Esophagus muscularis mucosa (tissue), 4 donors: Measurements from ENCODE around the gene WDR59. TPM values are rescaled to one million over a fixed set of nuclear protein-coding genes. Genes with fewer than 3 reads are reported as not detected.

ENCODE experiments used
- DNase-seq: peaks from one replicate; pipeline ENCODE4 v3.0.0-alpha.2; 2017; ENCODE audit errors: extremely low spot score
- H3K27ac ChIP-seq, 4 donors: fragments of 200-600 bp; sonication (generic); replicated peaks in 1 of 4; 1 replicate in 3 of 4; 2 replicates in 1 of 4; pipeline ENCODE4 v1.5.1; 2016 to 2019; ENCODE audit warnings: mild to moderate bottlenecking in 1 of 4
- H3K27me3 ChIP-seq, 4 donors: fragments of 200-600 bp; sonication (generic); one replicate each; pipeline versions ENCODE4 v1.5.1 to v1.6.0; 2016 to 2019
- H3K36me3 ChIP-seq, 4 donors: fragments of 200-600 bp; sonication (generic); one replicate each; pipeline ENCODE4 v1.5.1; 2016 to 2019
- H3K4me1 ChIP-seq, 4 donors: fragments of 200-600 bp; sonication (generic); one replicate each; pipeline ENCODE4 v1.5.1; 2016 to 2019
- H3K4me3 ChIP-seq, 4 donors: fragments of 200-600 bp; sonication (generic); 1 replicate in 2 of 4; 2 replicates in 2 of 4; pipeline ENCODE4 v1.5.1; 2016 to 2019; ENCODE audit warnings: mild to moderate bottlenecking in 4 of 4, moderate library complexity in 1 of 4
- H3K9me3 ChIP-seq, 4 donors: fragments of 200-600 bp; sonication (generic); 1 replicate in 3 of 4; 2 replicates in 1 of 4; pipeline ENCODE4 v1.5.1; 2016 to 2019
- EP300 ChIP-seq: sonication (generic); formaldehyde crosslinking; IDR thresholded peaks from one replicate; pipeline ENCODE4 v1.6.1; 2017; ENCODE audit warnings: antibody characterized with exemption
- POLR2A ChIP-seq: fragments of 450-650 bp; IDR thresholded peaks from one replicate; pipeline ENCODE4 v1.6.1; 2017; ENCODE audit warnings: antibody characterized with exemption, moderate library complexity, mild to moderate bottlenecking, low read depth
- POLR2AphosphoS5 ChIP-seq, 2 donors: sonication (generic); formaldehyde crosslinking; IDR thresholded peaks; one replicate each; pipeline ENCODE4 v1.6.1; 2017; ENCODE audit warnings: antibody characterized with exemption in 2 of 2
- WGBS: methylation state at CpG from one replicate; pipeline ENCODE4 v1.1.5; 2018; 5-methylcytosine and 5-hydroxymethylcytosine counted together
- intact Hi-C: fragments of 100-400 bp; cut with DNase I; formaldehyde crosslinking; loops from one replicate; pipeline ENCODE4 v1.15.1; 2023
- total RNA-seq, 4 donors: library from RNA; depleted of rRNA; stranded (reverse); fragments of >200 nt; gene quantifications; one replicate each; pipeline versions ENCODE4 v1.1.0 to v1.2.1, GENCODE V29; 2016
- TF ChIP-seq, protein P1 (sequence below), 3 experiments: fragments of 200-600 bp in 2 of 3; fragments of 450-650 bp in 1 of 3; sonication (generic) in 2 of 3; IDR thresholded peaks; one replicate each; pipeline ENCODE4 v1.5.1; 2017 to 2019; ENCODE audit warnings: antibody characterized with exemption in 3 of 3, mild to moderate bottlenecking in 2 of 3, moderate library complexity in 1 of 3

The WDR59 gene
- total RNA-seq, 4 donors from 2014 or later = 15.7 to 27.2 (median 18.6) TPM

DNA sequence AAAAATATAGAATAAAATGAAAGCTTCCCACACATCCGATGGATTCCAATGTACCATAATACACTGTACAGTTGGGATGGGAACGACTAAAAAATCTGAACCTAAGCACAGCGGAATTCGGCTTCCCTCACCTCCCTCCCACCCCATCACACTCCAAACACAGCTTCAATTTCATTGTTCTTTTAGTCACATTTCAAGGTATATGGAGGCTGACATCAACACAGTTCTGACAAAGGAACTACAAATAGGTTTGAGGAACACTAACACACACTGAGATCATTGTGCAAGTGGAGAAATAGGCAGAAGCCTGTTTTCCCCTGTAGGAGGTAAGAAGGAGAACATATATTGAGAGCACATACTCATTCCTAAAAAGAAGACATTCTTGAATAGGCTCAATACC lies 85.1 kb downstream of the WDR59 start:
- intact Hi-C loops = no loop called here
- WGBS = 99% methylated on average over 4 of the region's 4 CpGs
- H3K27ac ChIP-seq = no peak overlapping the region
- no peaks in the 10 kb centered on the region for H3K27me3 ChIP-seq
- TF ChIP-seq, protein P1, sequence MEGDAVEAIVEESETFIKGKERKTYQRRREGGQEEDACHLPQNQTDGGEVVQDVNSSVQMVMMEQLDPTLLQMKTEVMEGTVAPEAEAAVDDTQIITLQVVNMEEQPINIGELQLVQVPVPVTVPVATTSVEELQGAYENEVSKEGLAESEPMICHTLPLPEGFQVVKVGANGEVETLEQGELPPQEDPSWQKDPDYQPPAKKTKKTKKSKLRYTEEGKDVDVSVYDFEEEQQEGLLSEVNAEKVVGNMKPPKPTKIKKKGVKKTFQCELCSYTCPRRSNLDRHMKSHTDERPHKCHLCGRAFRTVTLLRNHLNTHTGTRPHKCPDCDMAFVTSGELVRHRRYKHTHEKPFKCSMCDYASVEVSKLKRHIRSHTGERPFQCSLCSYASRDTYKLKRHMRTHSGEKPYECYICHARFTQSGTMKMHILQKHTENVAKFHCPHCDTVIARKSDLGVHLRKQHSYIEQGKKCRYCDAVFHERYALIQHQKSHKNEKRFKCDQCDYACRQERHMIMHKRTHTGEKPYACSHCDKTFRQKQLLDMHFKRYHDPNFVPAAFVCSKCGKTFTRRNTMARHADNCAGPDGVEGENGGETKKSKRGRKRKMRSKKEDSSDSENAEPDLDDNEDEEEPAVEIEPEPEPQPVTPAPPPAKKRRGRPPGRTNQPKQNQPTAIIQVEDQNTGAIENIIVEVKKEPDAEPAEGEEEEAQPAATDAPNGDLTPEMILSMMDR (IDR thresholded peaks at IDR 0.05) = no peak
- TF ChIP-seq EP300 = no peak
- no peak for TF ChIP-seq POLR2A
- no peak for TF ChIP-seq POLR2AphosphoS5 (IDR thresholded peaks at IDR 0.05)
- no peak overlapping the region for H3K4me3 ChIP-seq
- peaks cover 0 to 17% (median 9%) of the 10 kb centered on the region in 4 donors for H3K4me1 ChIP-seq
- peaks cover 0 to 66% (median 41%) of the 10 kb centered on the region in 4 donors for H3K36me3 ChIP-seq
- no peaks in the 10 kb centered on the region for H3K9me3 ChIP-seq
- no peak for DNase-seq

DNA sequence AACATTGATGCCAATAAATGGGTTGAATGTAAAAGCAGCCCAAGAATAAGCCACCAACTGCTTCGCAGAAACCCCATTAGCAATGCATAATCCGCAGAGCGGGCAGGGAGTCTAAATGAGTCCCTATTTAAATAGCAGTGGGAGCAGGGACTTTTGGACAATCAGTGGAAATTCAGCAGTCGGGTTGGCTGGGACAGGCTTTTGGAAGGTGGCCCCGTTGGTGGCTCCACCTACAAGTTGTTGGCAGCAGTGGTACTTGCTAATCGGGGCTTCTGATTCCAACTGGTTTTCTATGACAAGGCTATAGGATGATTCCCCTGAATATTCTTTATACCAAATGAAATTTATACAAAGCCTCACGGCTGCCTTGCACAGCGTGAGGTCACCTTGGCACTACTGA lies 86.3 kb downstream of the WDR59 start:
- Histone ChIP-seq H3K9me3 (no peaks in the 10 kb centered on the region), H3K4me3 (no peak overlapping the region), H3K4me1 (peaks cover 0 to 13% (median 7%) of the 10 kb centered on the region in 4 donors), H3K27ac (no peak overlapping the region), H3K36me3 (peaks cover 0 to 66% (median 42%) of the 10 kb centered on the region in 4 donors), H3K27me3 (no peaks in the 10 kb centered on the region)
- WGBS = 91% methylated on average over 8 of the region's 8 CpGs
- no peak for DNase-seq
- TF ChIP-seq EP300 (no peak), POLR2AphosphoS5 (IDR thresholded peaks at IDR 0.05) (no peak), POLR2A (no peak)
- TF ChIP-seq, protein P1 (IDR thresholded peaks at IDR 0.05) = no peak
- intact Hi-C loops = no loop called here

DNA sequence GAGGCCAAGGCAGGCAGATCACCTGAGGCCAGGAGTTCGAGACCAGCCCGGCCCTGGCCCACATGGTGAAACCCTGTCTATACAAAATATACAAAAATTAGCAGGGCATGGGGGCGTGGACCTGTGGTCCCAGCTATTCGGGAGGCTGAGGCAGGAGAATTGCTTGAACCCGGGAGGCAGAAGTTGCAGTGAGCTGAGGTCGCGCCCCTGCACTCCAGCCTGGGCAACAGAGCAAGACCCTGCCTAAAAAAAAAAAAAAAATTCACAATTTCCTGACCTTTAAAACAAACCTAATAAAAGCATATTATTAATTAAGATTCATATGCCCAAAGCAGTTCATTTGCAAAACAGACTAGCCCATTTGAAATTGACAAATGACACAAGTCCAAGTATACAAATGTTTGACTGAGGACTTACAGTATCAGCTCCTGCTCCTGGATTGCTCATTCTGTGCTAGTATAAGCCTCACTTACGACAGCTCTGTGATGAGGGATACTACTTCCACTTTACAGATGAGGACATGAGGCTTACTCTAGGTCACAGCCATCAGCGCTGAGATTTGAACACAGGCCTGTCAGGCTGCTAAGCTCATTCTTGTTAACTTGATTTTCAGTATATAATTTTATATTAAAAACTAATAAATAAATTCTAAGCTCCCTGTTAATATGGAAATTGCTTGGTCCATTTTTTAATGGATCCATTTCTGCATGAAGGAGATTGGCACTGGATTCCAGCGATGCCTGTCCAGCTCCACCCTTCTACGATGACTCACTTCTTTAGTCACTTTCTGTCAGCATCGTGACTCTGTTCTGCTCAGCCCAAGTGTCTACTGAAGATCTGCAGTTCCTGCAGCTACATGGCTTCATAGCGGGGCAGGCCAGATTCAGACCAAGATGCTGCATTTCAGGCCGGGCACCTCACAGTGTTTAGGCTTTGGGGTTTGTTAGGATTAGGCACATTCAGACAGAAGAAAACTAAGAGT lies 88.2 kb downstream of the WDR59 start:
- no peaks in the 10 kb centered on the region for H3K9me3 ChIP-seq
- no peak overlapping the region for H3K4me3 ChIP-seq
- 88% methylated on average over 14 of the region's 14 CpGs for WGBS
- intact Hi-C loops = no loop called here
- H3K27me3 ChIP-seq = no peaks in the 10 kb centered on the region
- H3K4me1 ChIP-seq = peaks cover 0 to 3% (median 0%) of the 10 kb centered on the region in 4 donors
- H3K36me3 ChIP-seq = peaks cover 19 to 79% (median 60%) of the 10 kb centered on the region in 4 donors
- no peak for TF ChIP-seq EP300
- no peak for TF ChIP-seq POLR2AphosphoS5 (IDR thresholded peaks at IDR 0.05)
- no peak for TF ChIP-seq POLR2A
- TF ChIP-seq, protein P1 (IDR thresholded peaks at IDR 0.05) = no peak
- DNase-seq = no peak
- H3K27ac ChIP-seq = no peak overlapping the region

DNA sequence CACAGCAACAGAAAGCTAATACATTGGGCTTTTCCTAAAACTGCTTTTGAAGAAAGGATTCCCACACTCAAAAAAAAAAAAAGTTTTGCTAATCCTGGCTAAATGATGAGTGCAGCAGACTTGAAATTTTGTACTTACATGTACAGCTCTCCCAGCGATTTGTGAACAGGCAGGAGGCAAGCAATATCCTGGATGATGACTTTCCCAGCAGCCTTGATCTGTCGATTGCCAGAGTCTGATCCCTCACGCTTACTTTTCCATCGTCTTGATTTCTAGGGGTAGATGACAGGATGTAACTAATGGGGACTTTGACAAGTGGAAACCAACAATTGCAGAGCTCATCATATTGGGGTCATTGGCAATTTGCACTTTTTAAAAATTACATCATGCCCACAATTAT lies 91.4 kb downstream of the WDR59 start:
- Histone ChIP-seq H3K4me1 (peaks cover 0 to 3% (median 0%) of the 10 kb centered on the region in 4 donors), H3K36me3 (peaks cover 24 to 87% (median 68%) of the 10 kb centered on the region in 4 donors), H3K27me3 (no peaks in the 10 kb centered on the region), H3K27ac (no peak overlapping the region), H3K9me3 (no peaks in the 10 kb centered on the region), H3K4me3 (no peak overlapping the region)
- intact Hi-C loops = no loop called here
- WGBS = 94% methylated on average over 4 of the region's 4 CpGs
- TF ChIP-seq POLR2A = no peak
- no peak for TF ChIP-seq EP300
- TF ChIP-seq POLR2AphosphoS5 (IDR thresholded peaks at IDR 0.05) = no peak
- TF ChIP-seq, protein P1 (IDR thresholded peaks at IDR 0.05) = no peak
- no peak for DNase-seq
